Gastroesophageal sphincter (tissue), 4 donors: Measurements from ENCODE around the gene ZBTB7A. TPM values are rescaled to one million over a fixed set of nuclear protein-coding genes. Genes with fewer than 3 reads are reported as not detected.

Experiments used
- ATAC-seq: fragments of 150-250 bp; one replicate; pipeline ENCODE4 v1.9.1; 2016; ENCODE audit warnings: mild to moderate bottlenecking, moderate library complexity
- H3K27ac ChIP-seq, 4 donors: fragments of 200-600 bp; sonication (generic) in 3 of 4; 1 replicate in 3 of 4; 2 replicates in 1 of 4; pipeline ENCODE4 v1.5.1; 2016 to 2019
- H3K27me3 ChIP-seq: fragments of 200-600 bp; sonication (generic); one replicate; pipeline ENCODE4 v1.5.1; 2019
- H3K36me3 ChIP-seq, 2 donors: fragments of 200-600 bp; sonication (generic); one replicate each; pipeline ENCODE4 v1.5.1; 2019; ENCODE audit warnings: control low read depth in 1 of 2
- H3K4me1 ChIP-seq, 3 donors: fragments of 200-600 bp; sonication (generic); 1 replicate in 2 of 3; 2 replicates in 1 of 3; pipeline ENCODE4 v1.5.1; 2016 to 2019; ENCODE audit warnings: control low read depth in 2 of 3
- H3K4me3 ChIP-seq, 2 donors: fragments of 200-600 bp; sonication (generic); one replicate each; pipeline ENCODE4 v1.5.1; 2019; ENCODE audit warnings: mild to moderate bottlenecking in 1 of 2, moderate library complexity in 1 of 2
- H3K9me3 ChIP-seq, 3 donors: fragments of 200-600 bp; sonication (generic); one replicate each; pipeline ENCODE4 v1.5.1; 2017 to 2019; ENCODE audit warnings: control low read depth in 2 of 3
- EP300 ChIP-seq: sonication (generic); formaldehyde crosslinking; IDR thresholded peaks from one replicate; pipeline ENCODE4 v1.6.1; 2017; ENCODE audit warnings: antibody characterized with exemption, mild to moderate bottlenecking
- POLR2A ChIP-seq, 2 donors: fragments of 450-650 bp; IDR thresholded peaks; one replicate each; pipeline ENCODE4 v1.6.1; 2017; ENCODE audit warnings: antibody characterized with exemption in 2 of 2, mild to moderate bottlenecking in 2 of 2, moderate library complexity in 1 of 2
- POLR2AphosphoS5 ChIP-seq: sonication (generic); formaldehyde crosslinking; IDR thresholded peaks from one replicate; pipeline ENCODE4 v1.6.1; 2017; ENCODE audit warnings: antibody characterized with exemption
- WGBS, 2 donors: methylation state at CpG; one replicate each; pipeline ENCODE4 v1.1.5; 2018; ENCODE audit warnings: low coverage in 1 of 2; 5-methylcytosine and 5-hydroxymethylcytosine counted together
- total RNA-seq, 4 donors: library from RNA; depleted of rRNA; stranded (reverse); fragments of >200 nt; gene quantifications; one replicate each; pipeline ENCODE4 v1.1.0, GENCODE V29; 2016
- TF ChIP-seq, protein P1 (sequence below), 4 experiments: fragments of 200-600 bp in 2 of 4; fragments of 450-650 bp in 2 of 4; sonication (generic) in 1 of 4; IDR thresholded peaks; one replicate each; pipeline ENCODE4 v1.5.1; 2017 to 2019; ENCODE audit warnings: antibody characterized with exemption in 4 of 4, mild to moderate bottlenecking in 2 of 4, moderate library complexity in 2 of 4

ZBTB7A gene
- total RNA-seq, 4 donors from 2014 or later = 65.6 to 122 (median 82.4) TPM

- no peak for ATAC-seq
- H3K4me1 ChIP-seq = peaks cover 0 to 28% (median 16%) of the 10 kb centered on the region in 3 donors
- no peak overlapping the region for H3K27ac ChIP-seq
- no peaks in the 10 kb centered on the region for H3K36me3 ChIP-seq
- no peak overlapping the region for H3K4me3 ChIP-seq
- 60 to 68% methylated on average over 2 to 5 of the region's 6 CpGs for WGBS, 2 donors
- H3K27me3 ChIP-seq = no peaks in the 10 kb centered on the region
- no peaks in the 10 kb centered on the region for H3K9me3 ChIP-seq
- TF ChIP-seq POLR2A (IDR thresholded peaks at IDR 0.05) = no peak
- no peak for TF ChIP-seq POLR2AphosphoS5
- TF ChIP-seq, protein P1, sequence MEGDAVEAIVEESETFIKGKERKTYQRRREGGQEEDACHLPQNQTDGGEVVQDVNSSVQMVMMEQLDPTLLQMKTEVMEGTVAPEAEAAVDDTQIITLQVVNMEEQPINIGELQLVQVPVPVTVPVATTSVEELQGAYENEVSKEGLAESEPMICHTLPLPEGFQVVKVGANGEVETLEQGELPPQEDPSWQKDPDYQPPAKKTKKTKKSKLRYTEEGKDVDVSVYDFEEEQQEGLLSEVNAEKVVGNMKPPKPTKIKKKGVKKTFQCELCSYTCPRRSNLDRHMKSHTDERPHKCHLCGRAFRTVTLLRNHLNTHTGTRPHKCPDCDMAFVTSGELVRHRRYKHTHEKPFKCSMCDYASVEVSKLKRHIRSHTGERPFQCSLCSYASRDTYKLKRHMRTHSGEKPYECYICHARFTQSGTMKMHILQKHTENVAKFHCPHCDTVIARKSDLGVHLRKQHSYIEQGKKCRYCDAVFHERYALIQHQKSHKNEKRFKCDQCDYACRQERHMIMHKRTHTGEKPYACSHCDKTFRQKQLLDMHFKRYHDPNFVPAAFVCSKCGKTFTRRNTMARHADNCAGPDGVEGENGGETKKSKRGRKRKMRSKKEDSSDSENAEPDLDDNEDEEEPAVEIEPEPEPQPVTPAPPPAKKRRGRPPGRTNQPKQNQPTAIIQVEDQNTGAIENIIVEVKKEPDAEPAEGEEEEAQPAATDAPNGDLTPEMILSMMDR (IDR thresholded peaks at IDR 0.05) = no peak
- no peak for TF ChIP-seq EP300
Observed at GRCh38 chr19:4080473-4080872, 13.8 kb upstream of the ZBTB7A start.

DNA sequence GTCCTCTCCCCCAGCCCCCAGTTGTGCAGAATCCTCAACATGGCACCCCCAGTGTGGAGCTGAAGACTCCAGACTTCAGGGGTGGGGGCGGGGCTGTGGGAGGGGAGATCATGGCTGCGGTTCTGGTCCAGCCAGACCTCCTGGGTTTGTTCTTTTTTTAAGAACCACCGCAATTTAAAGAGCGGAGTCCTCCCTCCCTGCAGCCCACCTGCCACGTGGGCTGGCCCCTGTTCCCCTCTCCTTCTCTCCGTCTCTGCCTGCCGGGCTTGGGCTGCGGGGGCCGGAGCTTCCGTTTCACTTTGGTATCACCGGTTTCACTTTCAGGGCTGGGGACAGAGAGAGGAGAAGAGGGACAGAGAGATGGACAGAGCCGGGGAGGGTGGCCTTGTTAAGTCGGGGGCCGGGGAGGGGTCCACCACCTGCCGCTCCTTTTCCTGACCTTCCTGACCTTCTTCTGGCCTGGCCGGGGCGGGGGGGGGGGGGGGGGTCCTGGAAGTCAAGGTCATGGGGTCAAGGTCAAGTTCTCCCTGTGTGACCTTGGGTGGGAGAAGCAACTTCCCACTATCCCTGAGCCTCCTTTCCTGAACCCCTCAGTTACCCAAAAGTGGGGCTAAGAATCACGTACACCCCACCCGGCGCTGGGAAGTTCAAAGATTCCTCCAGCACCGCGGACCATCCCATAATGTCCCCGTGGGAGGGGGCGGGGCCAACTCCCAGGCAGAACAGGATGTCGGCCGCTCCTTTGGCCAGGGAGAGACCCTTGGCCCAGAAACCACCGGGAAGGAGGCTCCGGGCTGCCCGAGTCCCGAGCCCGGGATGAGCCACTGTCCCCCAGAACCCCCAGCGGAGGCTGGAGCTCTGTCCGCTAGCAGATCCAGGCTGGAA is 11.3 kb upstream of the ZBTB7A start:
- ATAC-seq = peak; percentile 82
- Histone ChIP-seq H3K9me3 (no peaks in the 10 kb centered on the region), H3K4me3 (peak overlapping the region; percentile 64 to 66), H3K27me3 (no peaks in the 10 kb centered on the region), H3K27ac (peak overlapping the region; percentile 69 to 90 (median 81)), H3K36me3 (no peaks in the 10 kb centered on the region), H3K4me1 (peaks cover 0 to 20% (median 10%) of the 10 kb centered on the region in 3 donors)
- 0 to 13% methylated on average over 2 to 3 of the region's 33 CpGs for WGBS, 2 donors
- no peak for TF ChIP-seq EP300
- TF ChIP-seq POLR2AphosphoS5 = no peak
- TF ChIP-seq, protein P1 (IDR thresholded peaks at IDR 0.05) = no peak

- no peak for ATAC-seq
- H3K27me3 ChIP-seq = no peaks in the 10 kb centered on the region
- H3K36me3 ChIP-seq = no peaks in the 10 kb centered on the region
- H3K27ac ChIP-seq = peak overlapping the region in 3 of 4 donors; percentile 77 to 90 (median 85)
- H3K4me1 ChIP-seq = peaks cover 0 to 20% (median 10%) of the 10 kb centered on the region in 3 donors
- WGBS, 2 donors = 48% methylated on average over 2 of the region's 3 CpGs; no CpG with 5 or more reads in 1 of the 2 donors
- no peaks in the 10 kb centered on the region for H3K9me3 ChIP-seq
- TF ChIP-seq, protein P1 (IDR thresholded peaks at IDR 0.05) = no peak
- TF ChIP-seq EP300 = no peak
- TF ChIP-seq POLR2A (IDR thresholded peaks at IDR 0.05) = no peak
- TF ChIP-seq POLR2AphosphoS5 = no peak
- no peak overlapping the region for H3K4me3 ChIP-seq
Observed at GRCh38 chr19:4077007-4077374, 10.3 kb upstream of the ZBTB7A start.

DNA sequence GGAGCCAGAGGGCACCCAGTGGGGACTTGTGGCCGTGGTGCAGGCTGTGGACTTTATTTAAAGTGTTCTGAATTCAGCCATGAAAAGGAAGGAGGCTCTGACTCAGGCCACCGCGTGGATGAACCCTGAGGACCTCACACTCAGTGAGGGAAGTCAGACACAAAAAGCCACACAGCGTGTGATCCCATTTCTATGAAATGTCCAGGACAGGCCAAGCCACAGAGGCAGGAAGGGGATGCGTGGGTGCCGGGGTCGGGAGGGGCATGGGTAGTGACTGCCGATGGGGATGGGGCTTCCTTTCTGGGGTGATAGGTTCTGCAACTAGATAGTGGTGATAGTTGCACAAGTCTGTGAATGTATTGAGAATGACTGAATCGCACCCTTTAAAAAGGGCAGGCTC is 8.7 kb upstream of the ZBTB7A start:
- no peak for ATAC-seq
- H3K4me3 ChIP-seq = no peak overlapping the region
- H3K36me3 ChIP-seq = no peaks in the 10 kb centered on the region
- TF ChIP-seq, protein P1 (IDR thresholded peaks at IDR 0.05) = no peak
- TF ChIP-seq POLR2AphosphoS5 (no peak), EP300 (no peak), POLR2A (IDR thresholded peaks at IDR 0.05) (no peak)
- no peaks in the 10 kb centered on the region for H3K9me3 ChIP-seq
- H3K27me3 ChIP-seq = no peaks in the 10 kb centered on the region
- WGBS, 2 donors = 60 to 75% methylated on average over 1 to 9 of the region's 9 CpGs
- H3K4me1 ChIP-seq = peaks cover 0 to 20% (median 10%) of the 10 kb centered on the region in 3 donors
- no peak overlapping the region for H3K27ac ChIP-seq

- ATAC-seq = no peak
- WGBS, 2 donors = 92 to 100% methylated on average over 1 to 2 of the region's 3 CpGs
Observed at GRCh38 chr19:4071610-4072009, 4.9 kb upstream of the ZBTB7A start.

More at GRCh38 chr19:4071610-4072009, 4.9 kb upstream of the ZBTB7A start:
- Histone ChIP-seq H3K27ac (no peak overlapping the region), H3K27me3 (no peaks in the 10 kb centered on the region), H3K4me1 (peaks cover 0 to 19% (median 5%) of the 10 kb centered on the region in 3 donors), H3K4me3 (no peak overlapping the region), H3K9me3 (no peaks in the 10 kb centered on the region), H3K36me3 (no peaks in the 10 kb centered on the region)
- no peak for TF ChIP-seq POLR2A (IDR thresholded peaks at IDR 0.05)
- TF ChIP-seq, protein P1 (IDR thresholded peaks at IDR 0.05) = no peak
- no peak for TF ChIP-seq POLR2AphosphoS5
- TF ChIP-seq EP300 = no peak
